ENCODE measurements around the gene NFAM1.

NFAM1 gene

GRCh38 chr22:42408810-42409529, 23.2 kb downstream of the NFAM1 start:
- TF ChIP-seq CTCF (IDR thresholded peaks at IDR 0.05), result no peak

GRCh38 chr22:42408276-42408675, 23.9 kb downstream of the NFAM1 start:
- TF ChIP-seq CTCF (IDR thresholded peaks at IDR 0.05), result no peak

- TF ChIP-seq CTCF (IDR thresholded peaks at IDR 0.05), result no peak
Measured at GRCh38 chr22:42404266-42404665, 27.9 kb downstream of the NFAM1 start.

GRCh38 chr22:42401535-42402334, 30.5 kb downstream of the NFAM1 start:
- no peak for TF ChIP-seq CTCF (IDR thresholded peaks at IDR 0.05)

GRCh38 chr22:42400811-42401534, 31.2 kb downstream of the NFAM1 start:
- no peak for TF ChIP-seq CTCF (IDR thresholded peaks at IDR 0.05)

GRCh38 chr22:42399315-42400271, 32.6 kb downstream of the NFAM1 start:
- no peak for TF ChIP-seq CTCF (IDR thresholded peaks at IDR 0.05)

Data from LNCAP (cell line).